Measurements from ENCODE around the gene SERPINB13. TPM values are rescaled to one million over a fixed set of nuclear protein-coding genes. Genes with fewer than 3 reads are reported as not detected.

Gene SERPINB13
- total and polyA plus RNA-seq, 9 of the 15 experiments (the other 6 are each of a cell fraction or from before 2014, with no cell fraction given): not detected

- TF ChIP-seq CTCF (IDR thresholded peaks at IDR 0.05 in 2 of 3, conservative IDR thresholded peaks at IDR 0.05 in 1 of 3; ENCODE audit: insufficient read depth in 2 of 3, low read depth in 1 of 3, low read length in 3 of 3) (peak; percentile 34 to 63 (median 63)), ZNF347 (CRISPR knock-in tag; IDR thresholded peaks at IDR 0.05; ENCODE audit: low read depth) (no peak), ZNF57 (CRISPR knock-in tag; IDR thresholded peaks at IDR 0.05) (no peak), ZMIZ1 (IDR thresholded peaks at IDR 0.05; ENCODE audit: low read depth in 2 of 2, low read length in 2 of 2) (no peak), PPARD (CRISPR knock-in tag; IDR thresholded peaks at IDR 0.05) (no peak), DEAF1 (CRISPR knock-in tag; IDR thresholded peaks at IDR 0.05) (0 out of 2 replicates have a peak, but pooled peaks have one; percentile 14), RBM22 (IDR thresholded peaks at IDR 0.05; ENCODE audit: low read depth, low read length, poor library complexity, severe bottlenecking) (no peak), CHD2 (IDR thresholded peaks at IDR 0.05; ENCODE audit: low read depth, low read length) (no peak), HDAC8 (tag; IDR thresholded peaks at IDR 0.05) (no peak), ZNF584 (CRISPR knock-in tag; IDR thresholded peaks at IDR 0.05; ENCODE audit: low read depth) (no peak), ZNF175 (CRISPR knock-in tag; IDR thresholded peaks at IDR 0.05; ENCODE audit: low read depth) (no peak), CBFB (CRISPR knock-in tag; IDR thresholded peaks at IDR 0.05) (no peak), ZNF778 (CRISPR knock-in tag; IDR thresholded peaks at IDR 0.05) (no peak)
Observed at GRCh38 chr18:63578357-63578958, 8.7 kb upstream of the SERPINB13 start (continued).

All from K562 (cell line).